Astrocyte (in vitro differentiated cells and primary cell): ENCODE measurements around the gene SF3B3.

ENCODE experiments used
- EZH2 ChIP-seq: IDR thresholded peaks from 2 replicates; pipeline ENCODE4 v1.6.1; 2012; ENCODE audit warnings: mild to moderate bottlenecking, low read length, inconsistent platforms; ENCODE audit not compliant: insufficient read depth
- TF ChIP-seq, protein P1 (sequence below): IDR thresholded peaks from 2 replicates; pipeline ENCODE4 v1.5.1; 2011; ENCODE audit warnings: low read depth, mild to moderate bottlenecking, inconsistent platforms, low read length, moderate library complexity; ENCODE audit not compliant: insufficient read depth

DNA sequence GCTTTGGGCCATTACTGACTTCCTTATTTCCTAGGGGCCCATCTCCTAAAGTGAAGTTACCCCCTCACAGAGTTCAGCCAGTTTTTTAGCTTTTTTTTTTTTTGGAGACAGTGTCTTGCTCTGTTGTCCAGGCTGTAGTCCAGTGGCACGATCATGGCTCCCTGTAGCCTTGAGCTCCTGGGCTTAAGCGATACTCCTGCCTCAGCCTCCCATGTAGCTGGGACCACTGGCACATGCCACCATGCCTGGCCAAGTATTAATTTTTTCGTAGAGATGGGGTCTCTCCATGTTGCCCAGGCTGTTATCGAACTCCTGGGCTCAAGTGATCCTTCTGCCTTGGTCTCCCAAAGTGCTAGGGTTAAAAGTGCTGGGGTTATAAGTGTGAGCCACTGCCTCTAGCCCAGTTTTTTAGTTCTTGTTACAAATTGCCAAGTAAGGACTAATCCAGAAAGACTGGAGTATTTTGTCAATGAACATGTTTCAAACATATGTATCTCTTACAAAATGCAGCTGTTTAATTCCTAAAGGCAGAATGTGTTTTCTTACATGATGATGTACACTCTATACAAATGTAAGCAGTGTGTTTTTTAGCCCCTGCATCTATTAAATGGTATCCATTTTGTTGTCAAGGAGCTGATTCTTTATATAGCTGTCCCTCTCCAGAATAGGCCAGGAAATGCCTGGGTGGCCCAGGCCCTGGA is 73.7 kb downstream of the SF3B3 start:
- TF ChIP-seq, protein P1, sequence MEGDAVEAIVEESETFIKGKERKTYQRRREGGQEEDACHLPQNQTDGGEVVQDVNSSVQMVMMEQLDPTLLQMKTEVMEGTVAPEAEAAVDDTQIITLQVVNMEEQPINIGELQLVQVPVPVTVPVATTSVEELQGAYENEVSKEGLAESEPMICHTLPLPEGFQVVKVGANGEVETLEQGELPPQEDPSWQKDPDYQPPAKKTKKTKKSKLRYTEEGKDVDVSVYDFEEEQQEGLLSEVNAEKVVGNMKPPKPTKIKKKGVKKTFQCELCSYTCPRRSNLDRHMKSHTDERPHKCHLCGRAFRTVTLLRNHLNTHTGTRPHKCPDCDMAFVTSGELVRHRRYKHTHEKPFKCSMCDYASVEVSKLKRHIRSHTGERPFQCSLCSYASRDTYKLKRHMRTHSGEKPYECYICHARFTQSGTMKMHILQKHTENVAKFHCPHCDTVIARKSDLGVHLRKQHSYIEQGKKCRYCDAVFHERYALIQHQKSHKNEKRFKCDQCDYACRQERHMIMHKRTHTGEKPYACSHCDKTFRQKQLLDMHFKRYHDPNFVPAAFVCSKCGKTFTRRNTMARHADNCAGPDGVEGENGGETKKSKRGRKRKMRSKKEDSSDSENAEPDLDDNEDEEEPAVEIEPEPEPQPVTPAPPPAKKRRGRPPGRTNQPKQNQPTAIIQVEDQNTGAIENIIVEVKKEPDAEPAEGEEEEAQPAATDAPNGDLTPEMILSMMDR: no peak
- no peak for TF ChIP-seq EZH2
